GM18511 (cell line): ENCODE measurements around the gene BET1L.

Source experiments
- ATAC-seq: cut with Tn5 transposase; IDR thresholded peaks from one replicate; pipeline ENCODE4 v1.9.1; 2021; ENCODE audit warnings: mild to moderate bottlenecking, moderate library complexity; ENCODE audit not compliant: unreplicated experiment

BET1L gene

DNA sequence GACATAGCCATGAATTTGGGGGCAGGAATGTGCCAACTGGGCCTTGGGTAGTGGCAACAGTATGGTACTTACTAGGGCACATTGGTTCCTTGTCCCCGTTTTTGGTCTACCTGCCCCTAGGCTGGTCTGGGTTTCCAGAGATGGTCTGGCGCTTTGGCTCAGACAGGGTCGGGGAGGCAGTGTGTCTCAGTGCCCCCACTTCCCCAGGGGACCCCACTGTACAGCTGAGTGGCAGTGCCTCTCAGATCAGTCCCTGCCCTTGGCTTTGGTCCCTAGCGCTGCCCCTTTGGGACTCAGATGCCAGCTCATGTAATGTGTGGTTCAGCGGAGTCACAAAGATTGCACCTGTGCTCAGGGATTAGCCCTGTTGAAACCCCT, 3.6 kb upstream of the BET1L start:
- no peak for ATAC-seq

GRCh38 chr11:210122-210802, 3.1 kb upstream of the BET1L start:
- no peak for ATAC-seq

GRCh38 chr11:209275-210121, 2.3 kb upstream of the BET1L start:
- ATAC-seq = no peak

- no peak for ATAC-seq
These were observed 1.7 kb upstream of the BET1L start for GRCh38 chr11:208917-209260.

GRCh38 chr11:208181-208916, 1.1 kb upstream of the BET1L start:
- peak; percentile 43 for ATAC-seq

GRCh38 chr11:207863-208180, 623 bp upstream of the BET1L start:
- peak; percentile 13 for ATAC-seq

DNA sequence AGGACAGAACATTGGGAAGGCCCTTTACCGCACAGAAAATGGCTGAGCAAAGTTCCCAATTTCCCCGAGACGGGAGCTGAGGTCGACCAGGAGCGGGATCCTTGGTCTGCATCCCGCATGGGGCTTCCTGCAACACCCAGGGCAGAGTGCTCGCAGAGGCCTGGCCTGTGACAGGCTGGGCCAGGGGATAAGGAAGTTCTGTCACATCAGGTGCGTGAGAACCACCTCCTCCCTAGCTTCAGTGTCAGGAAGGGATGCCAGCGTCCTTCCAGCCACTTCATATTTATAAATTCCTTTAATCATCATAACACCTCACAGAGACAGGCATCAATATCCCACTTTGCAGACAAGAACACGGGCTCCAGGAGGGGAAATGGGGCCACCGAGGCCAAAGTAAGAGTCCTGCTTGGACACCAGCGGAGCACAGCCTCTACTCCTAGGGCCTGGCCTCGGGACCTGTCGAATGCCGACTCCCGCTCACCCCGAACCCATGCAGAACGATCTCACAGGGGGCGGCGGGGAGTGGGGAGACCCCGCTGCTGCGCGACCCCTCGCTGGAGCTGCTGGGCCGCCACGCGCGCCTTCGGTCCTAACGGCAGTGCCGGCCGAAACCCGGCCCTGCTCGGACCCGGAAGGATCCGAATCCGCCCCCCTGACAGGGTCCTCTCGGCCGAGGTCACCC, 532 bp downstream of the BET1L start:
- ATAC-seq = no peak

DNA sequence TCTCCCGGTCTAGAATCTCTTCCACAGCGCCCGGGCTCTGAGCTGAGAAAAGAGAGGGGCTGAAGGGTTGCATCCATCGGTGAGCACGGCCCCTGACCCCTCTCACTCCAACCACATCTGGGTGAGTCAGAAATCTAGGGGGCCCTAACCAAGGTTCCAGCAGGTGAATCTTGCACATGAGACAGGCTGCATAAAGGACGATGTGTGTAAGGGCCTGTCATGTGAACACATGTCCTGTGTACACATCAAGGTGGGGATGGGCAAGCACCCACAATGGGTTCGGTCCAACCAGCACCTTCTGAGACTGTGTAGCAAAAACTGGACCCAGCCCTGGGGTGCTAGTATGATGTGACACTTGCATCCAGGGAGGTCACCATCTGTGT, 1.2 kb downstream of the BET1L start:
- no peak for ATAC-seq

GRCh38 chr11:205221-206001, 1.8 kb downstream of the BET1L start:
- ATAC-seq = no peak

- ATAC-seq = no peak
These were observed 2.6 kb downstream of the BET1L start for GRCh38 chr11:204587-205109.

- ATAC-seq = no peak
These were observed 3.1 kb downstream of the BET1L start for GRCh38 chr11:203945-204586.

DNA sequence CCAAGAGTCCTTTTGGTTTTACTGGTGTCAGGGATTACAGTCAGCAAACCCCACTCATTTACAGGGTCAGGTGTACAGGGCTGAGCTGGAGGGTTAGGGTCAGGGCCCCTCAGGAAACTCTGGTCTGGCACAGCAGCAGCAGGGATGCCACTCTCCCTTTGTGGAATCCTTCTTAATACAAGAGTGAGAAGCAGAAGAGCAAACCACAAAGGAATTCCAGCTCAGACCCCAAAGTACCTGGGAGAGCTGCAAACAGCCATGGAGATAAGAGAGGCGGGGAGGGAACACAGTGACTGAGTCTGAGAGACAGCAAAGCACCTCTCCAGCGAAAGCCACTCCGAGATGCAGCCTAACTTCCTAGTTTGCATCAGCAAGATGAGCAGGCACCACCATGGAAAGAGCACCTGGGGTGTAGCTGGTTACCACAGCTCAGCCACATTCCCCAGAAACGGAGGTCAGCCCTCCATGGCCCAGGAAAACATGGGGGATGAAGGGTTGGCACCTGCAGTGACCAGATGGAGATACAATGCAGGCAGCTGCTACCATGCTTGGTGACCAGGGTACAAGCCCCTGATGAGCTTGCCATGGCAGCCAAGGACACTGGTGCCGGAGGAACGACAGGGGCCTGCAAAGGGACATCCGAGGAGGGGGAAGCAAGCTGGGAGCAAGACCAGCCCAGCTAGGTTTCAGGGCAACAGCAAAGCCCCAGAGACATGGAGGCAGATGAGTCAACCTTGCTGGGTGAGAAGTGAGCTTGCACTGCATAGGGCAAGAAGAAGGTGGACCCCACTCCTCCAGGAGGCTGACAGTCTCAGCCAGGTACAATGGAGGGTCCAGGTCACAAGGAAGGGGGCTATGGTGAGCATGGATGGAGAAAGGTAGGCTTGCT, 3.9 kb downstream of the BET1L start:
- ATAC-seq = no peak

- no peak for ATAC-seq
These were observed 4.7 kb downstream of the BET1L start for GRCh38 chr11:202490-202889.

DNA sequence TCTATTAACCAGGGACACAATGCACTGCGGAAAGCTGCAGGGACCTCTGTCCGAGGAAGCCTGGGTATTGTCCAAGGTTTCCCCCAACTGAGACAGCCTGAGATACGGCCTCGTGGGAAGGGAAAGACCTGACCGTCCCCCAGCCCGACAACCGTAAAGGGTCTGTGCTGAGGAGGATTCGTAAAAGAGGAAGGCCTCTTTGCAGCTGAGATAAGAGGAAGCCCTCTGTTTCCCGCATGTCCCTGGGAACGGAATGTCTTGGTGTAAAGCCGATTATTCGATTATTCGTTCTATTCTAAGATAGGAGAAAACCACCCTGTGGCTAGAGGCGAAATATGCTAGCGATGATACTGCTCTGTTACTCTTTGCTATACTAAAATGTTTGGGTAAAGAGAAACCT, 5.2 kb downstream of the BET1L start:
- ATAC-seq = no peak

GRCh38 chr11:200224-201003, 6.8 kb downstream of the BET1L start:
- ATAC-seq = no peak

GRCh38 chr11:199782-200181, 7.4 kb downstream of the BET1L start:
- no peak for ATAC-seq

DNA sequence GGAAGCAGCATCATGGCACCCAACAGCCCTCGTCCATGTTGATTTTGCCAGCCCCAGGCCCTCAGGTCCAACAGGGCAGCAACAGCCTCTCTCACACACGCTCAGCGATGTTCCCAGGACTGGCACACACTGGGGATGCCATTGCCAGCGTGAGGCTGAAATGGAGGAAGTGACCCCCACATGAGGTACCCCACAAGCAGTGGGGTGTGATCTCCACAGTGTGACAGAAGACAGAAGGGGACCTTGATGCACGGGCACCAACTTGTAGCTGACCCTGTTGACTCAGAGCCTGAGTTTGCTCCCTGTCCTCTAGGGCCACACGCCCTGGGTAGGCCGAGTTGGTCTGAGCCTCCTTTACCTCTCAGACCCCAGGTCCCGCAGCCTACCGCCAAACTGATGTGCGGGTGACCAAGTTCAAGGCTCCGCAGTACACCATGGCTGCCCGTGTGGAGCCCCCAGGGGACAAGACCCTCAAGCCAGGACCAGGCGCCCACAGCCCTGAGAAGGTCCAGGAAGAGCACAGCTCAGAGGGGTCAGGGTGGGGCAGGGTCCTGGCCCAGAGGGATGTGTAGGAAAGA, 8.1 kb downstream of the BET1L start:
- no peak for ATAC-seq

GRCh38 chr11:198236-198806, 8.9 kb downstream of the BET1L start:
- ATAC-seq = no peak
